Activated T-cell treated with anti-CD3 and anti-CD28 coated beads for 24 hours (primary cell): ENCODE results near the gene RNU6-7.

Experiments used
- DNase-seq: peaks from one replicate; pipeline ENCODE4 v3.0.0-alpha.2; 2020; ENCODE audit warnings: low read depth

Gene RNU6-7

DNA sequence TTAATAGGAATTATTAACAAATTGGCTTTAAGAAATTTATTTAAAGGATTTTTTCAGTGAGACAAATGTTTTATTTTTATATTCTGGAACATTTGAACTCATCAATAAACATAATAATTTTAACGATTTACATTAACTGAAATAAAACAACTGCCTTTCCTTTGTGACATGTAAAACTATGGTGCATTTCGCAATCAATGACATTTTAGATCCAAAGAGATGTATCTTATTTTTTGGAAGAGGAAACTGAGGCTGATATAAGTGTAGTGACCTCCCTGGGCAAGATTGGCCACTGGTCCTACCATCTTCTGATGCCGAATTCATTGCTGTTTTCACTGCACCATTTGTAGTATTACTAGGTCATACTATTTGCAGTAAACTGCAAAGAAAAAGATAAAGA, 3.7 kb downstream of the RNU6-7 start:
- no peak for DNase-seq

DNA sequence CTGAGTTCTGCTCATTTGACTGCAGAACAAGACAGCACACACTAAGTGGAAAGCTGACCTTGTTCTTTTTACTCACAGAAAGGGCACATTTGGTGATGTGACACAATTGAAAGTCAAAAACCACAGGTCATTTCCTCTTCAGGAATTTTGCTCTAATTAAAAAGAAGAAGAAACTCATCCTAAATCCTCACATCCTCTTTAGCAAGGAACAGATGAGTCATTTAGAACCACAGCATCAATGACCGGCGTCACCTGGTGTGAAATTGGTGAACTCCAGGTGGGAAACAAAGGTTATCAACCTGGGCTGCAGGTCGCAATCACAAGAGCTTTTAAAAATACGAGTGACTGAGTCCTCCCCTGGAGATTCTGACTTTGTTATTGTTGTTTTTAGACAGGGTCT, 4.1 kb downstream of the RNU6-7 start:
- DNase-seq = no peak

DNA sequence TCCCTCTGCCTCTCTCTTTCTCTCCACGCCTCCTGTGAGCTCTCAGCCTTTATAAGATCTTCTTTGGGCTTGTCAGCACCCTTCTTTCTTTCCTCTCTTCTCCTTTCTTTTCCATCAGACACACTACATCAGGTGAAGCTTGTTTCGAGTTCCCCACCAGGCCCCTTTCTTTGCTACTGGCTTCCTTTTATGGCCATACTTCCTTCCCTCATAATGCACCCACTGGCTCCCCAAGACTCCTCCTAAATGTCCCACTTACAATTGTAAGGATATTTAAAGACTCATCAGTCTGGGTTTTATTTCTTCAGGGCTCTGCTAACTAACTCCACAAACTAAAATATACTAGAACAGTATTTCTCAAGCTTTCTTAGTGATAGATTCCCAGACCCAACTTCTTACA, 4.7 kb downstream of the RNU6-7 start:
- DNase-seq = no peak

DNA sequence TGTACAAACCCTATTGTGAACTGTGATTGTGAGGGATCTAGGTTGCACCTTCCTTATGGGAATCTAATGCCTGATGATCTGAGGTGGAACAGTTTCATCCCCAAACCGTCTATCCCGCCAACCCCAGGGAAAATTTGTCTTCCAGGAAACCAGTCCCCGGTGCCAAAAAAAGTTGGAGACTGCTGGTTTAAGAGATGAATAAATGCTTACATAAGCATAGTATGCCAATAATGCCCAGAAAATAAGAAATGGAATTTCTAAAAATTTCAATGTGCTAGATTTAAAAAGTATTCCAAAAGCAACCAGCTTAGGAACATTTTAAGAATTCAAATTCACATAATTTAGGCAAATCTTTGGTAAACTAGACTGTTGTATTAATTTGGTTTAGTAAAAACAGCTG, 6.6 kb downstream of the RNU6-7 start:
- no peak for DNase-seq

DNA sequence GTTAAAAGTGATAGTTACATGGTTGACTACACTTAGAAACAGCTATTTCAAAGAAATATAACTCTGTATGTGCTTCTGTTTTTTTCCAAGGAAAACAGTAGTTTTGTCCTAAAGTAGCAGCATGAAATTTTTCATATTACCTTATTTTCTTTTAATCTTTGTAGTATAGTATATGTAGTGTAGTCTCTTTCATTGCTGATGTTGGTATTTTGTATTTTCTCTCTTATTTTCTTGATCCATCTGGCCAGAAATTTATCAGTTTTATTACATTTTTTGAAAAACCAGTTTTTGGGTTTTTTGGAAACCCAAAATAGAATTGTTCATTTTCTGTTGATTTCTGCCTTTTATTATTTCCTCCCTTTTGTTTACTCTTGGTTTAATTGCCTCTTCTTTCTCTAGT, 7.6 kb downstream of the RNU6-7 start:
- no peak for DNase-seq

DNA sequence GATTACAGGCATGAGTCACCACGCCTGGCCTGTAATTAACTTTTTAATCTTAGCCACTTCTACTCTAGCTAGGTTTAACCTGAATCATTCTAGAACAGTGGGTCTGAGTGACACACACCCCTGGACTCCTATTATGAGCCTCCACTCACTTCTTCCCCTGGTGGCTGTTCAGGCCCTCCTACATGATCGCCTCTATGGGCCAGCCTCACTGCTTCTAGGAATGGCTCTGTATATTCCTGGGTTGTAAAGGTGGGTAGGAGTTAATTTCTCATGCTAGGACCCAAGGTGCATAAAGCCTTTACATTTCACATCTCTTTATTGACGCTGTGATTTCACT, 9.2 kb downstream of the RNU6-7 start:
- no peak for DNase-seq

DNA sequence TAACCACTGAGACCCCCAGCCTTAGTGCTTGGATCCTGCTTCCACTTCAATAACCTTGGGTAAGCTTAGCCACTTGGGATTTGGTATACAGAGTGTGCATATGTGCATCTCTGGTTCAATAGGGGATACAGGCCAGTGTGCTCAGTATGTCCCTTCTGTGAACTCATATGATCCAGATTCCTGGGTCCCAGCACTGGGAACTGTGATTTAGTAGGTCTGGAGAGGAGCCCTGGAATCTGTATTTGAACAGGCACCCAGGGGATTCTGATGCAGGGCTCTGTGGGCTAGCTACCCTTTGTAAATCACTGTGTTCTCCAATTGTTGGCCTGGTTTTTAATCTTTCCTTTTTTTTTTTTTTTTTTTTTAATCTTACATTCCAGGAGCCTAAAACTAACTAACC, 11.0 kb downstream of the RNU6-7 start:
- no peak for DNase-seq

DNA sequence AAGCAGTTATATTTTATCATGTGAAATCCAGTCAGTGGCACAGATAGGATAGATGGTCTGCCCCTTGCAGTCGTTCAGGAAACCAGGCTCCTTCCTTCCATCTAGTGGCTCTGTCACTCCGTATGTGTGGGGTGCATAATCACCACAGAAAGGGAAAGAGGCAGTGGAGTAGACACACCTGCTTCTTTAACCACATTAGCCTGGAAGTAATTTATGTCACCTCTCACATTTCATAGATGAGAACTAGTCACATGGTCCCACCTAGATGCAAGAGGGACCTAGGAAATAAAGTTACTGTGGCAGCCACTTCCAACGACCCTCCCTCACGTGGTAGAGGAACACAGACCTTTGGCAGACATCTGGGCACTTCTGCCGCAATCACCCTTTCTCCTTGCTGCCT, 15.5 kb downstream of the RNU6-7 start:
- no peak for DNase-seq

DNA sequence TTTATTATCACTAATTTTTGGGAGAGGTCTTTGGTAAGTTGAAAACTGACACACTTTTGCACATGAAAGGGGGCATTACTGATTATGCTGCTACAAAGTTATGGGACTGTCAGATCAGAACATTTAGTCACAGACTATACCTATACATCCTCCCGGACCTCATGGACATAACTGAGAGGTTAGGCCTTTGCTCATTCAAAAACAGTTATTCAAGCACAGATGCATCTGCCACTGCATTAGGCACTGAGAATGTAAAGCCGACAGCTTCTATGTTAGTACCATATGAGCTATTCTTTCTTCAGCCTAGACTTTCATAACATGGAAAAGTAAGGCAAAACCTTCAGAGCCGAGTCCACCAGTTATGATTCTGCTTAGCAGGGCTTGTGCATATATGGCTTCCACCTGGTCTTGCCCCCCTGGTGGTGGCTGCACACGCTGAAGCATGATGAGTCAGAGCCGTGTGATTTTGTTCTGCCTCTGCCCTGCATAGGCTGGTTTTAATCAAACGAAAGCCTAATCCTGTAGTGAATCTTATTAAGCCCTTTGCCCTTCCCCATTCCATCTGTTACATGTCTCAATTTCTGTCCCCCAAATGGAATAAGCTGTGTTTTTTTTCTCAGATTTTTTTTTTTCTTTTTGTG, 23.0 kb downstream of the RNU6-7 start:
- DNase-seq = no peak

DNA sequence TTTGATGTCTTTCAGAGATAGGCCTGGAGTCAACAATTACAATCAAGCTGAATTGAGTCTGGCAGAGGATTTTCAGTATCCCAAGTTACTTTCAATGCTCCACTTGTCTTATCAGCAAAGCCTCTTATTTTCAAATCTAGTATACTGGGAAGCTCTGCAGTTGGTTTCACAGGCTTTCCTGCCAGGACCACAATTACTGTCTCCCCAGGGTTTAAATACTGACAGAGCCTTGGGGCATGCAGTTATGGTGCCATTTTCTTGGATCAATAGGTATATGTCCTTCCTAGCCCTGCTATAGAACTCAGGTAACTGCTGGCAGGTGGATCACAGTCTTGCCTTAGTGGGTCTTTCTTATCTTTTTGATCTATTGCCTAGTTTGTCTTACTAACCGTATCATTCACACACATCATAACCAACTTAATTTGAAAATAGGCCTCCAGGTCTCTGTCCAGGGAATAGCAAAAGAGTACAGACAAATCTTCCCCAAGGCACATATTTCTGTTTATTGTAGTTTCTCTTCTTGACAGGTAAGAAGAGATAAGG, 23.6 kb downstream of the RNU6-7 start:
- no peak for DNase-seq

DNA sequence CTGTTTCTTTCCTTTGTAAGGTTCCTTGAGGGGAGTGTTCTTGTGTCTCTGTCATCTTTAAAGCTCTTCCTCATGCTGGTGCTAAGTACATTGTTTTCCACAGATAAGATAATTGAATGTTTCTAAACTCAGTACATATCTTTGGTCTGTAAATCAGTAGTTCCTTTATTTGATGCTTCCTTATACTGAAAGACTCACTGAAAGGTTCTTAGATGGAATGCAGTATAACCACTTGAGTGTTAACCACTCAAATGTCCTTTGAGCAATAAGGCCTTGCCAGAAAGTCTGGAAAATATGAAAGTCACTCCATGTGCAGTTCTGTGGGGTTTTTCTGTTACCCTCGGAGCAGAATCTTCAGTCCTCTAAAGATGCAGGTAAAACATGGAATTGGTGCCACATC, 24.2 kb downstream of the RNU6-7 start:
- DNase-seq = no peak

DNA sequence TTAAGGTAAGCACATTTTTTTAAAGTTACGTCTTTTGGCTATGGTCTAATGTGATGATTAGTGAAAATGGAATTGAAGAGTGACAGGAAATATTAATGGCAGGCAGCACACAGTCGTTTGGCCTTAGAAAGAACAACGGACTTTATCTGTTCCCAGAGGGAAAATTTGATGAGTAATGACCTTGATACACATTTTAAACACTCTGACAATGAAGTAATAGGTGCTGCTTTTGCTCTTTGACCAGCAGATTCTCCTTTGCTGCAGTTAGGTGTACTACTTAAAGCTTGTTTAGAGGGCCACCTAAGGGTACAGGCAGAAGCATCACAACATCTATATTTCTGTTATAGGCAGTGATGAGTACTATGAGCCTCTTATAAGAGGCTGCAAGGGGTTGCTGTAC, 28.3 kb downstream of the RNU6-7 start:
- DNase-seq = no peak

DNA sequence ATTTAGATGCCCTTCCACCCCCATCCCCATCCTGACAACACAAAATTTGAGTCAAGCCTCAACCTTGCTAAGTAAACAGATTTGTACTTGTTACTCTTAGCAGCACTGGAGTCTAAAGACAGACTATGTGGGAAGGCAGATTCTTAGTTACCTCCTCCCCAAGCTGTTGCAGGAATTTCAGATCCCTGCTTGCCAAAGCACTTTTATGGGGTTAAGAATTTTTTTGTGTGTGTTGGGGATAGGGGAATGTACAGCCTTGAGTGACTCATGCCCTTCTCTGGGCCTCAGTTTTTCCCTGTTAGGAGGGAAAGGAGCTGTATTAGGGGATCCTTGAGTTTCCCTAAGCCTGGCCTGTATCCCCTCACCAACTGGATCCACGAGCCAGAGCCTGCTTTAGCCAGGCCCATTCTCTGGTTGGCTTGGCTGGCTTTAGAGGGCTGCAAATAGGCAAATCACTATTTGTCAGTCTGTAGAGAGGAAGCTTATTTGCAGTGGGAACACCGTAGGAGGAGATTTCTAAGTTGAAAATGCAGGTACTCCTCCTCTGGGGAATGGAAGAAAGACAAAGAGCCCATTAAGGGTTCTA, 28.9 kb downstream of the RNU6-7 start:
- DNase-seq = no peak

DNA sequence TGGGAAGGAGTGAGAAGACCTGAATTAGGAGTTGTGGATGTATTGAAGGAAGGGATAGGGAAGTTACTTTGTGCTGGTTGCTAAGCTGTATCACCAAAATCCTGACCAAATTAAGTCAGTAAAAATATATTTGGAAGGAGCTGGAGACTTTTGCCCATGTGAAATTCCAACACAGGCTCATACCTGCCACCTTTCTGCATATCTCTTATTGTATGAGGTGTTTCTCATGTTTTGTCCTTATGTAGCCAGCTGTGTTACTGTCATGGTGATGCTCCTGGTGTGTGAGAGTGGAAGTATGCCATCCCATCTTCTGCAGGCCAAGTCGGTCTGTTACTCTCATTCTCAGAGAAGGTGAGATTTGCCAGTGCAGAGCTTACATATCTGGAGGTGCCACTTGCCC, 30.6 kb downstream of the RNU6-7 start:
- DNase-seq = no peak

DNA sequence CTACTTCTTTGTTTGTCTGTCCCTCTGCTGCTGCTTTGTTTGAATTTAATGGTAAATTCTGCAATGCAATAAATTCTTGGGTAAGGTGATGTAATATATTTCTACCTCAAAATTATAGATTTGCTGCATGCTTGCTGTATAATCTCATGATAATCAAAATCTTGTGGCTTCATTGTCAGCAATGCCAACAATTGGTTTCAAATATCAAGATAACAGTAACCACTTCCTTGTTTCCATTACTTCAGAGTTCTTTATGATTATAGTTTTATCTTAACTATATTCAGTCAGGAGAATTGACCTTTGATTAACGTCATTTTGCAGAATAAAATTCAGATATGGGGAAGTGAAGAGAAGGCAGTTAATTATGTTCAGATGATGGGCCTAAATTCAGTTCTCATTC, 31.4 kb downstream of the RNU6-7 start:
- no peak for DNase-seq

DNA sequence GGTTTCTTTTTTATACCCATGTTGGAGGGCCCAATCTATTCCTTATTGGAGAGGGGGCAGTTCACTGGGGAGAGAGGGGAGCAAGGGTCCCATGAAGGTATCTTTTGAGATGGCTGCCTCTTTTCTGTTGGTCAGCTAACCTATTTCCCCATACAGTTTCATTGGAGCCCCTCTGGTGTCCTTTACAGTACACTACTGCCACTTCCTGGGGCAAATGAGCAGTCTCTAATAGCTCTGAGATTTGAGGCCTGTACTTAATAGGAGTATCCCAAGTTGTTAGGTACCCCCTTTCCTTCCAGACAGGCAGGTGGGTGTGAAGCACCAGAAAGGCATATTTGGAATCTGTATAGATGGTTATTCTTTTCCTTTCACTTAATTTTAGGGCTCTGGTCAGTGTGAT, 42.6 kb downstream of the RNU6-7 start:
- no peak for DNase-seq

DNA sequence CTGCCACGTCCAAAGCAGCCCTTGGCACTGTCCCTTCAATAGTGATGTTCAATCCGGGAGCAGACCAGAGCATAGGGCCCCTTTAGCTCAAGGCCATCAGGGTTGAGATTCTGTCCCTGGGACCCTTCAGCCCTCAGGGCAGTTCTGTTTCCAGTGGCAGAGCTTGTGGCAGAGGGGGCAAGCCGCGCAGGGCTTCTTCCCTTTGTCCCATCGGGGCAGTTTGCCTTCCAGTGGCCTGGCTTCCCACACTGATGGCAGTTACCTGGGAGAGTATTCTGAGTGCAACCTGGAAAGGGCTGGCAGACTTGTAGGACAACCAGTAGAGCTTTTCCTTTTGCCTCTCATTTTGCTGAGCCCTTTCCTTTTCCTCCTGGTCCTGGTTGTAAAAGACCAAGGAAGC, 44.9 kb downstream of the RNU6-7 start:
- DNase-seq = no peak

DNA sequence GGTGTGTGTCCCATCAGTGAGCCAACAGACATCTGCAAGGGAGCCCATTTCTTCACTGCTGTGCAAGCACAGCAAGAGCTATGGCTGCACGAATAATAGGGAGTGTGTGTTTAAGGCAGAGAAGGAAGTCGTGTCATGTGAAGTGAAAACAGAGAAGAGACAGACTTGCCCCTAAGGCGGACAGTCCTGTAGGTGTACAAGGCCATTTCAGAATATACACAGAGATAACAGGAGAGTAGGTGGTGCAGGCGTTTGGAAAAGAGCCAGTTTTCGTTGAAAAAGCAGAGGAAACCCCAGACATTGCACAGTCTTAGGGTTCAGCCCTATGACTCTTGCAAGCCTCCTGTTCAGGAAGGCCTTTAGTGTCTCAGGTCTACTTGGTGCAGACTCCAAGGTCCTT, 47.5 kb downstream of the RNU6-7 start:
- no peak for DNase-seq

DNA sequence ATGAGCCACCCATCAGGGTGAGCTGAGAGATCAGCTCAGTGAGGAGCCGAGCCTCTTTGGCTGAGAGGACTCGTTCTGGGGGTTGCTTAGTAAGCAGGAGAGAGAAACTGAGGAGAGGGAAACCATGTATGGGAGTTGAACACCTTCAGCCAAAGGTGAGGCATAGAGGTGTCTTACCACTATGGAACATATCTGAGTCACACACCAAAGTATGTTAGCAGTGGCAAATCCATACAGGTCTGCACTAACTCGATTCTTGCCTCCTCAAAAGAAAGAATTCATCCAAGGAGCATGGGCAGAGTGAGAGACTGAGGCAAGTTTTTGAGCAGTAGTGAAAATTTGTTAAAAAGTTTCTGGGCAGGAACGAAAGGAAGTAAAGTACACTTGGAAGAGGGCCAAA, 47.9 kb downstream of the RNU6-7 start:
- DNase-seq = no peak

DNA sequence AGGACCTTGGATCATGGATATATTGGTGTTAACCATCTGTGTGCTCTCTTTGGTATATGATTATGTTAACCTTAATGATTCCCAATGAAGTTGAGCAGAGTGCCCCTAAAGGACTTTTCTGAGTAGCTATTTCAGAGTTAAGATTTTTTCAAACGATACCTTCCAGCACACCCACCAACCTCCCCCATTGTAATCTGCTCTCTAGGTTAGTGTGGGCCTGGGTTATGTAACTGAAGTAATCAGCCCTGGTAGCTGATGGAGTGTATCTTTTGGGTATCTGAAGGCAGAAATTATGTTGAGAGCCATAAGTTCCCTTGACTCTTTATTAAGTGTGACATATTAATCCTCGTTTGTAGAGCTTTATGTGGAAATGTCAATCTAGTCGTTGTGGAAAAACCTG, 48.8 kb downstream of the RNU6-7 start:
- DNase-seq = no peak

DNA sequence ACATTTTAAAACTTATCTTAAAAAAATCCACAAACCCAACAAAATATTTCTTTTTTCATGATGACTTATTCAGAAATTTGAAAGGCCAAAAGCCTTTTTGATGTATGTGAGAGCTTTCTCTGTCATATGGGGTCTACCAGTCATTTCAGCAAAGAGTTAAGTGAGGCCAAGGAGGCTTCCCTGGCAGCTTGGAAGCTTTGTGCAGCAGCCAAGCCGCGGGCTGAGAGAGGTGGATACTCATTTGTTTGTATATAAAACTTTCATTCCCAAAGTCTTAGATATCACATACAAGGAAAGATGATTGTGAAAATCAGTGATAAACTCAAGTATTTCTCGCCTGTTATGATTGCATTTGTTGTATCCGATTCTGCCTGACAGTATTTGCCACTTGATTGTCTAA, 49.7 kb downstream of the RNU6-7 start:
- DNase-seq = no peak
